H1 (cell line): Measurements from ENCODE around the gene C1orf185. TPM values are rescaled to one million over a fixed set of nuclear protein-coding genes. Genes with fewer than 3 reads are reported as not detected.

ENCODE experiments used
- POU5F1 ChIP-seq: IDR thresholded peaks from 2 replicates; pipeline ENCODE4 v1.6.1; 2011; ENCODE audit warnings: low read depth, mild to moderate bottlenecking, low read length, moderate library complexity
- RAD21 ChIP-seq, 2 experiments: IDR thresholded peaks in 1 of 2; conservative IDR thresholded peaks in 1 of 2; 2 replicates each; pipeline ENCODE4 v1.6.1; 2011; ENCODE audit warnings: low read depth in 2 of 2, low read length in 2 of 2, improper control_type of control experiment in 1 of 2, inconsistent platforms in 1 of 2, mild to moderate bottlenecking in 1 of 2, moderate library complexity in 1 of 2
- polyA plus RNA-seq, 7 experiments: library from polyadenylated mRNA; depleted of rRNA in 3 of 7; stranded (reverse) in 5 of 7; unstranded in 2 of 7; fragments of >200 nt in 5 of 7; fragments of 200-250 nt in 2 of 7; gene quantifications; 1 replicate in 5 of 7; 2 replicates in 1 of 7; 4 replicates in 1 of 7; pipeline versions ENCODE4 v1.2.1 to v1.2.3, GENCODE V29; 2011 to 2013; ENCODE audit warnings: missing spikeins in 2 of 7, mixed read lengths in 2 of 7
- total RNA-seq: library from RNA; stranded (reverse); fragmentation: NEBNext Ultra II Directional; extraction: Animal tissue kit (Norgen Biotek cat#: 25700); gene quantifications from 2 replicates; pipeline ENCODE4 v1.2.1, GENCODE V29; 2021
- TF ChIP-seq, protein P1 (sequence below): fragments of 300-600 bp; sonication (generic); IDR thresholded peaks from 2 replicates; pipeline ENCODE4 v1.7.1; 2012; ENCODE audit warnings: low read length, moderate library complexity, mild to moderate bottlenecking, inconsistent platforms; ENCODE audit not compliant: insufficient replicate concordance

The C1orf185 gene
- total and polyA plus RNA-seq, 2 of the 8 experiments (the other 6 are each of a cell fraction or from before 2014, with no cell fraction given): not detected

DNA sequence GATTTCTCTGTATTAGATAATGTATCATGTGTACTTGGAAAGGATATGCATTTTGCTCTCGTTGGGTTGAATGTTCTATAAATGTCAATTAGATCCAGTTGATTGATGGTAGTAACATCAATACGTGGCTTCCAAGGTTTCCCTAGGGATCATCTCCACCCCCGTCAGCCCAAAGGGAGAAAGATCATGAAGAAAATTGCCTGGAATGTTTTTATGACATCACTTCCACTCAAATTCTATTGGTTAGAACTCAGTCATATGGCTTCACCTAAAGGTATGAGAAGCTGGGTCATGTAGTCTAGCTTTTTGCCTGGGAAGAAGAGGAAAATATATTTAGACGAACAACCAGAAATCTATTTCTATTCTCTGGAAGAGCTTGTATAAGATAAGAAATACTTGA, at the start of gene C1orf185 (continued):
- TF ChIP-seq POU5F1 (no peak), RAD21 (IDR thresholded peaks at IDR 0.05 in 1 of 2, conservative IDR thresholded peaks at IDR 0.05 in 1 of 2; ENCODE audit: low read depth in 2 of 2, low read length in 2 of 2) (no peak)
- TF ChIP-seq, protein P1, sequence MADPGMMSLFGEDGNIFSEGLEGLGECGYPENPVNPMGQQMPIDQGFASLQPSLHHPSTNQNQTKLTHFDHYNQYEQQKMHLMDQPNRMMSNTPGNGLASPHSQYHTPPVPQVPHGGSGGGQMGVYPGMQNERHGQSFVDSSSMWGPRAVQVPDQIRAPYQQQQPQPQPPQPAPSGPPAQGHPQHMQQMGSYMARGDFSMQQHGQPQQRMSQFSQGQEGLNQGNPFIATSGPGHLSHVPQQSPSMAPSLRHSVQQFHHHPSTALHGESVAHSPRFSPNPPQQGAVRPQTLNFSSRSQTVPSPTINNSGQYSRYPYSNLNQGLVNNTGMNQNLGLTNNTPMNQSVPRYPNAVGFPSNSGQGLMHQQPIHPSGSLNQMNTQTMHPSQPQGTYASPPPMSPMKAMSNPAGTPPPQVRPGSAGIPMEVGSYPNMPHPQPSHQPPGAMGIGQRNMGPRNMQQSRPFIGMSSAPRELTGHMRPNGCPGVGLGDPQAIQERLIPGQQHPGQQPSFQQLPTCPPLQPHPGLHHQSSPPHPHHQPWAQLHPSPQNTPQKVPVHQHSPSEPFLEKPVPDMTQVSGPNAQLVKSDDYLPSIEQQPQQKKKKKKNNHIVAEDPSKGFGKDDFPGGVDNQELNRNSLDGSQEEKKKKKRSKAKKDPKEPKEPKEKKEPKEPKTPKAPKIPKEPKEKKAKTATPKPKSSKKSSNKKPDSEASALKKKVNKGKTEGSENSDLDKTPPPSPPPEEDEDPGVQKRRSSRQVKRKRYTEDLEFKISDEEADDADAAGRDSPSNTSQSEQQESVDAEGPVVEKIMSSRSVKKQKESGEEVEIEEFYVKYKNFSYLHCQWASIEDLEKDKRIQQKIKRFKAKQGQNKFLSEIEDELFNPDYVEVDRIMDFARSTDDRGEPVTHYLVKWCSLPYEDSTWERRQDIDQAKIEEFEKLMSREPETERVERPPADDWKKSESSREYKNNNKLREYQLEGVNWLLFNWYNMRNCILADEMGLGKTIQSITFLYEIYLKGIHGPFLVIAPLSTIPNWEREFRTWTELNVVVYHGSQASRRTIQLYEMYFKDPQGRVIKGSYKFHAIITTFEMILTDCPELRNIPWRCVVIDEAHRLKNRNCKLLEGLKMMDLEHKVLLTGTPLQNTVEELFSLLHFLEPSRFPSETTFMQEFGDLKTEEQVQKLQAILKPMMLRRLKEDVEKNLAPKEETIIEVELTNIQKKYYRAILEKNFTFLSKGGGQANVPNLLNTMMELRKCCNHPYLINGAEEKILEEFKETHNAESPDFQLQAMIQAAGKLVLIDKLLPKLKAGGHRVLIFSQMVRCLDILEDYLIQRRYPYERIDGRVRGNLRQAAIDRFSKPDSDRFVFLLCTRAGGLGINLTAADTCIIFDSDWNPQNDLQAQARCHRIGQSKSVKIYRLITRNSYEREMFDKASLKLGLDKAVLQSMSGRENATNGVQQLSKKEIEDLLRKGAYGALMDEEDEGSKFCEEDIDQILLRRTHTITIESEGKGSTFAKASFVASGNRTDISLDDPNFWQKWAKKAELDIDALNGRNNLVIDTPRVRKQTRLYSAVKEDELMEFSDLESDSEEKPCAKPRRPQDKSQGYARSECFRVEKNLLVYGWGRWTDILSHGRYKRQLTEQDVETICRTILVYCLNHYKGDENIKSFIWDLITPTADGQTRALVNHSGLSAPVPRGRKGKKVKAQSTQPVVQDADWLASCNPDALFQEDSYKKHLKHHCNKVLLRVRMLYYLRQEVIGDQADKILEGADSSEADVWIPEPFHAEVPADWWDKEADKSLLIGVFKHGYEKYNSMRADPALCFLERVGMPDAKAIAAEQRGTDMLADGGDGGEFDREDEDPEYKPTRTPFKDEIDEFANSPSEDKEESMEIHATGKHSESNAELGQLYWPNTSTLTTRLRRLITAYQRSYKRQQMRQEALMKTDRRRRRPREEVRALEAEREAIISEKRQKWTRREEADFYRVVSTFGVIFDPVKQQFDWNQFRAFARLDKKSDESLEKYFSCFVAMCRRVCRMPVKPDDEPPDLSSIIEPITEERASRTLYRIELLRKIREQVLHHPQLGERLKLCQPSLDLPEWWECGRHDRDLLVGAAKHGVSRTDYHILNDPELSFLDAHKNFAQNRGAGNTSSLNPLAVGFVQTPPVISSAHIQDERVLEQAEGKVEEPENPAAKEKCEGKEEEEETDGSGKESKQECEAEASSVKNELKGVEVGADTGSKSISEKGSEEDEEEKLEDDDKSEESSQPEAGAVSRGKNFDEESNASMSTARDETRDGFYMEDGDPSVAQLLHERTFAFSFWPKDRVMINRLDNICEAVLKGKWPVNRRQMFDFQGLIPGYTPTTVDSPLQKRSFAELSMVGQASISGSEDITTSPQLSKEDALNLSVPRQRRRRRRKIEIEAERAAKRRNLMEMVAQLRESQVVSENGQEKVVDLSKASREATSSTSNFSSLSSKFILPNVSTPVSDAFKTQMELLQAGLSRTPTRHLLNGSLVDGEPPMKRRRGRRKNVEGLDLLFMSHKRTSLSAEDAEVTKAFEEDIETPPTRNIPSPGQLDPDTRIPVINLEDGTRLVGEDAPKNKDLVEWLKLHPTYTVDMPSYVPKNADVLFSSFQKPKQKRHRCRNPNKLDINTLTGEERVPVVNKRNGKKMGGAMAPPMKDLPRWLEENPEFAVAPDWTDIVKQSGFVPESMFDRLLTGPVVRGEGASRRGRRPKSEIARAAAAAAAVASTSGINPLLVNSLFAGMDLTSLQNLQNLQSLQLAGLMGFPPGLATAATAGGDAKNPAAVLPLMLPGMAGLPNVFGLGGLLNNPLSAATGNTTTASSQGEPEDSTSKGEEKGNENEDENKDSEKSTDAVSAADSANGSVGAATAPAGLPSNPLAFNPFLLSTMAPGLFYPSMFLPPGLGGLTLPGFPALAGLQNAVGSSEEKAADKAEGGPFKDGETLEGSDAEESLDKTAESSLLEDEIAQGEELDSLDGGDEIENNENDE: no peak
